Raji (cell line): Measurements from ENCODE around the gene OR4Q3.
"Not testable (repeated sequence)": the region's sequence is repeated elsewhere in the genome, so short reads cannot be mapped to it uniquely, and the experiment has no call there.

Experiments
- POLR2A ChIP-seq: IDR thresholded peaks from 2 replicates; pipeline ENCODE4 v1.6.1; 2011; ENCODE audit warnings: low read depth, low read length, control low read depth; ENCODE audit not compliant: insufficient read depth

The OR4Q3 gene

DNA sequence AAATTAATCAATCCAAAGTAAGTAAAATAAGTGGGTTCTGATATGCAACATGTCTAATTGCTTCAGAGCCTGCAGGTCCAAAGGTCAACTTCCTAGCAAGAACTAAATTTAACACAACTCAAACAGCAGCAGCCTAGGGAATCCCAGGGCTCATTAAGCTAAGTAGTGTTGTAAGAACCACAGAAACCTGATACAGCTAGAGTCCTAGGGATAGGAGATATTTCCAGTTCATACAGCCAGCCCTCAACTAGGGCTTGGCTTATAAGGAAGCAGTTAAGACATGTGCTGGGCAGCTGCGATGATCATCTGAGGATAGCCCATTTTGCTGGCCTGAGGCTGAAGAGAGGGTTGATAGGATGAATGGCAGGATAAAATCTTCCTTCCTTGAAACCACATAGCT lies at the start of gene OR4Q3:
Gene OR4Q3, plus strand, starts transcription at position 316 of the 400 bp plus-strand sequence.
- no peak for TF ChIP-seq POLR2A

DNA sequence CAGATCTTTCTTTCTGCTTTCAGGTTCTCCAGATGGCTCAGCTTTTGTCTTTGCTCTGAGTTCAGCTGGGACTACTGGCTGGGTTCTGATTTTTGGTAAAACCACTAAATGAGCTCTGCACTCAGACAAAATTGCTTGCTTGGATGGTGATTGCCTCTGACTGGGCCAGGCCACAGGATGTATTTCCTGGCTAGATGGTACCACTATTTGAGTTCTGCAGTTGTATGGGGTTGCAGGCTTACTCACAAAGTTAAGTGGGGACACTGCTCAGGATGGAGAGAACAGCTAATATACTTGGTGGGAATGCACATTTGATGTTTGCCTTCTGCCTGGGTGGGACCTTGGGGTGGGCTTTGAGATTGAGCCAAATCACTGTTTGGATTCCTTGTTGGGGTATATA lies 14.0 kb upstream of the OR4Q3 start:
- no peak for TF ChIP-seq POLR2A

DNA sequence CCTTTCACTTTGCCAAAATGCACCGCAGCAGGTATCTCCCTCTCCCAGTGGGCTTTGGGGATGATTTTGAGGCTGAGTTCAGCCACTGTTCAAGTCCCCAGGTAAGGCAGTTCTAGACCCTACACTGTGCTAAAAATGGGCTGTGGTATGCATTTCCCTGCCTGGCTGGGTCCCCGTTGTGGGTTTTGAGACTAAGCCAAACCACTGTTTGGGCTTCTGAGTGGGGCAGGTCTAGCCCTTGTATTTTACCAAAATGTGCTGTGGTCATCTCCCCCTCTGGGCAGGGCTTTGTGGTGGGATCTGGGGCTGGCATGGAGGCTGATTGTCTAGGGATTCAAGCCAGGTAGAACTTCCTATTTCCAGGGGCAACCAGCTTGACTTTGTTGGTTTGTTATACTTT lies 13.6 kb upstream of the OR4Q3 start:
- TF ChIP-seq POLR2A, result no peak

DNA sequence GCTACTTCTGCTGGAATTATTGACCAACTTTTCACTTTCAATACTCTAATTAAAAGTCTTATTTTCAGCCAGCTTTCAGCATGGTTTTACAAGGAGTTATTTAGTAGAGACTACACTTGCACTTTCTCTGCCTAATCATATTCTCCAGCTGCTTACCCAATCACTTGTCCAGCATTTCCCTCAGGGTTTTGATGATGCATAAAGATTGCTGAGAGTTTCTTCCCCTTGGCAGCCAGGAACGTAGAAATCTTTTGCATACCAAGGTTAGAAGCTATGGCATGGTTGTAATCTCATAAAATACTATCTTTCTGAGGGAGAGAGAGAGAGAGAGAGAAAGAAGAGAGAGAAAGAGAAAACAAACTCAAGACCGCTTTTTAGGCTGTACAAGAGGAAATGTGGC lies 10.8 kb downstream of the OR4Q3 start:
- no peak for TF ChIP-seq POLR2A

DNA sequence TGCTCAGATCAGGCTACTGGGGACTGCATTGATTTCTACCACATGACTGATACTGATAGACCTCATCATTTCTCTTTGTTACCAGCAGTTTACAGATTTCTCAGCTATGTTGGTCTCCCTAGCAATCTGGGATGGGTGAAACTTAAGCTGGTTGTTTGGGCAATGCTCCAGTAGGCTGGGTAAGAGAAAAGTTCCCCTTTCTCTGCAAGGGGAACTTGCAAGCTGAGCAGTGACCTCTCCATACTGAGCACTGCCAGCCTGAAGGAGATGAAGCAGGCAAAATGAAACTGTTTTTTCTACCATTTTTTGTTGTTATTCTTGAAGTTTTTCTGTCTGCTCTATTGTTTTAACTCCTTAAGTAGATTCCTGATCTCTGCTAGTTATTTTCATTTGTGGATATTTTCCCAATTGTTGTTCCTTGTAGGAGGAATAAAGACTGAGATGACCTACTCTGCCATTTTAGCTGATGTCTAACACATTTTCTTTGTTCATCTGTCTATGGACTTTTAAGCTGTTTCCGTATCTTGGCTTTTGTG lies 28.6 kb downstream of the OR4Q3 start:
- TF ChIP-seq POLR2A, result no peak

DNA sequence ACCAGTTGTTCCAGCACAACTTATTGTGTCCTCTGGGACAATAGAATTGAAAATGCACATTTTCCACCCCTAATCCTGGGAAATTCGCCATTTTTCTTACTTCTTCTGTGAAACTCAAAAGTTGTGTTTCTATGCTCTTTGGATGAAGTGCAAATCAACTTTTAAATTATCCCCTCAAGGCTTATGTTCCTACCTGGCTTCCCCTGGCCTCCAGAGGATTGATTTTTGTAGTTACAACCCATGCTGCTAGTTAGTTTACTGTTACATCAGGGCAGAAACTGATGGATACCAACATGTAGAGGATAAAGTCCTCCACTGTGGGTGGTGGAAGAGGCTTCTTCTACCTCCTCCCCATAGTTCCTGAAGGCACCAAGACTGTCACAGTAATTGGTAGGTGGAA lies 29.8 kb downstream of the OR4Q3 start, which contains the start of gene OR4M1:
Gene OR4M1, plus strand, starts transcription at position 301 of the 400 bp plus-strand sequence. CDS start 6,819 bp downstream, outside the sequence.
- TF ChIP-seq POLR2A, result not testable (repeated sequence)

DNA sequence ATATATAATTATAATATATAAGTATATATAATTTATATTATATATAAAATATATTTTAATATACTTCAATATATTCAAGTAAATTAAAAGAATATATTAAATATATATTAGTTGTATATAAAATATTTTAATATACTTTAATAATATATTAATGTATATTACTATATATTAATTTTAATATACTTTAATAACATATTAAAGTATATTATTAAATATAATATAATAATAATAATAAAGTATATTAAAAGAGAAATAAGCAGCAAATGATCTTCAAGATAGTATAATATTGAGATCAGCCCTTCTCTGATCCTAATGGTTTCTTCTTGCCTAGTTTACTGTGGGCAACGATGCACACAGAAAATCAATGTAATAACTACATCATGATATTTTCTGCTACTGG lies 32.2 kb downstream of the OR4Q3 start:
- no peak for TF ChIP-seq POLR2A
